Activated CD8-positive, alpha-beta T cell treated with anti-CD3 and anti-CD28 coated beads, Interleukin-2, amount 10 ng/mL, durations not matched to agents 7 days and 5 days (primary cell): ENCODE data around the gene EHD1. TPM values are rescaled to one million over a fixed set of nuclear protein-coding genes. Genes with fewer than 3 reads are reported as not detected.

Source experiments
- ATAC-seq: fragments of 150-1000 bp; cut with Tn5 transposase; one replicate; pipeline ENCODE4 v1.10.0; 2021; ENCODE audit warnings: moderate library complexity
- CTCF ChIA-PET: fragments of 350-600 bp; sonication (Branson Sonifier 250); formaldehyde crosslinking; loops from one replicate; lab custom pipeline; 2021; ENCODE audit warnings: antibody characterized with exemption; lab: Charles Lee
- POLR2A ChIA-PET: fragments of 350-600 bp; sonication (Branson Sonifier 250); formaldehyde crosslinking; loops from one replicate; lab custom pipeline; 2021; ENCODE audit warnings: antibody characterized with exemption; lab: Charles Lee
- DNase-seq: peaks from one replicate; pipeline ENCODE4 v3.0.0-alpha.2; 2020
- H3K27ac Mint-ChIP-seq: one replicate; pipeline ENCODE4 v1.8.0; 2021; ENCODE audit warnings: mild to moderate bottlenecking, mixed read lengths
- H3K27me3 Mint-ChIP-seq: one replicate; pipeline ENCODE4 v1.8.0; 2021; ENCODE audit warnings: low read depth, mixed read lengths
- H3K36me3 Mint-ChIP-seq: one replicate; pipeline ENCODE4 v1.8.0; 2021; ENCODE audit warnings: low read depth, mixed read lengths
- H3K4me1 Mint-ChIP-seq: one replicate; pipeline ENCODE4 v1.8.0; 2021; ENCODE audit warnings: low read depth, mixed read lengths
- H3K4me3 Mint-ChIP-seq: one replicate; pipeline ENCODE4 v1.8.0; 2021; ENCODE audit warnings: mild to moderate bottlenecking, mixed read lengths
- H3K9me3 Mint-ChIP-seq: one replicate; pipeline ENCODE4 v1.8.0; 2022; ENCODE audit warnings: mixed read lengths; ENCODE audit not compliant: insufficient read depth
- total RNA-seq, 2 experiments: library from RNA; stranded (reverse); gene quantifications; one replicate each; pipeline ENCODE4 v1.2.3, GENCODE V29; 2021

Gene EHD1
- total RNA-seq, 2 experiments from 2014 or later, result 145 to 150 TPM

- DNase-seq (no peak), ATAC-seq (no peak)
- no peaks in the 10 kb centered on the region for H3K27me3 Mint-ChIP-seq
- POLR2A ChIA-PET, result interaction anchor here (1.1 to 1.3 kb wide), 2 partner anchors 12 to 38 kb away, joined by 3 to 4 read pairs; no protein-coding TSS in a partner anchor
- CTCF ChIA-PET, result interaction anchor here (0.6 to 15.3 kb wide), 5 partner anchors 12 to 1983 kb away, joined by 3 to 491 read pairs (median 75); partner anchors contain the start of genes CDC42BPG and EHD1
- H3K9me3 Mint-ChIP-seq, result no peaks in the 10 kb centered on the region
- no peak overlapping the region for H3K4me3 Mint-ChIP-seq
- H3K27ac Mint-ChIP-seq, result no peak overlapping the region
- H3K36me3 Mint-ChIP-seq, result no peaks in the 10 kb centered on the region
- H3K4me1 Mint-ChIP-seq, result peaks cover 33% of the 10 kb centered on the region
Measured at GRCh38 chr11:64888729-64889511, 10.5 kb upstream of the EHD1 start.

- Mint-ChIP-seq H3K9me3 (no peaks in the 10 kb centered on the region), H3K36me3 (no peaks in the 10 kb centered on the region), H3K4me1 (peaks cover 38% of the 10 kb centered on the region), H3K4me3 (peak overlapping the region; percentile 52), H3K27me3 (no peaks in the 10 kb centered on the region), H3K27ac (peak overlapping the region; percentile 81)
- ATAC-seq, result no peak
- DNase-seq, result no peak
- CTCF ChIA-PET, result interaction anchor here (0.6 to 15.3 kb wide), 14 partner anchors 10 to 445 kb away, joined by 3 to 491 read pairs (median 4); partner anchors contain the start of genes ARL2, CDC42BPG, CDCA5 and DPF2
- POLR2A ChIA-PET, result interaction anchor here (0.6 to 2.1 kb wide), 8 partner anchors 9 to 40 kb away, joined by 3 to 11 read pairs (median 4); no protein-coding TSS in a partner anchor
Measured at GRCh38 chr11:64888406-64888728, 9.9 kb upstream of the EHD1 start.

- H3K27me3 Mint-ChIP-seq, result no peaks in the 10 kb centered on the region
- DNase-seq (peak; percentile 88), ATAC-seq (peak; percentile 91)
- H3K27ac Mint-ChIP-seq, result peak overlapping the region; percentile 81
- H3K9me3 Mint-ChIP-seq, result no peaks in the 10 kb centered on the region
- POLR2A ChIA-PET, result interaction anchor here (0.6 to 2.1 kb wide), 8 partner anchors 9 to 40 kb away, joined by 3 to 11 read pairs (median 4); no protein-coding TSS in a partner anchor
- no peaks in the 10 kb centered on the region for H3K36me3 Mint-ChIP-seq
- peak overlapping the region; percentile 52 for H3K4me3 Mint-ChIP-seq
- H3K4me1 Mint-ChIP-seq, result peaks cover 43% of the 10 kb centered on the region
- CTCF ChIA-PET, result interaction anchor here (0.6 to 15.3 kb wide), 14 partner anchors 10 to 446 kb away, joined by 3 to 491 read pairs (median 4); partner anchors contain the start of genes ARL2, CDC42BPG, CDCA5 and DPF2
Measured at GRCh38 chr11:64887757-64888405, 9.5 kb upstream of the EHD1 start.

- no peak overlapping the region for H3K27ac Mint-ChIP-seq
- H3K4me1 Mint-ChIP-seq, result peaks cover 46% of the 10 kb centered on the region
- no peaks in the 10 kb centered on the region for H3K27me3 Mint-ChIP-seq
- no peak for ATAC-seq
- H3K4me3 Mint-ChIP-seq, result no peak overlapping the region
- ChIA-PET CTCF (interaction anchor here (1.1 to 15.3 kb wide), 6 partner anchors 11 to 126 kb away, joined by 3 to 491 read pairs (median 42); partner anchors contain the start of genes ARL2, CDC42BPG and EHD1), POLR2A (interaction anchor here (1.1 to 2.1 kb wide), 5 partner anchors 8 to 39 kb away, joined by 3 to 11 read pairs (median 4); no protein-coding TSS in a partner anchor)
- no peak for DNase-seq
- H3K9me3 Mint-ChIP-seq, result no peaks in the 10 kb centered on the region
- H3K36me3 Mint-ChIP-seq, result no peaks in the 10 kb centered on the region
Measured at GRCh38 chr11:64887234-64887756, 8.9 kb upstream of the EHD1 start.

GRCh38 chr11:64885367-64886286, 7.2 kb upstream of the EHD1 start:
- Mint-ChIP-seq H3K27me3 (no peaks in the 10 kb centered on the region), H3K36me3 (no peaks in the 10 kb centered on the region), H3K27ac (peak overlapping the region; percentile 56), H3K9me3 (no peaks in the 10 kb centered on the region), H3K4me1 (peaks cover 58% of the 10 kb centered on the region), H3K4me3 (no peak overlapping the region)
- ChIA-PET POLR2A (interaction anchor here (0.6 to 14.9 kb wide), 3 partner anchors 13 to 232 kb away, joined by 3 to 469 read pairs (median 3); partner anchors contain the start of genes CDC42BPG and ZNHIT2), CTCF (interaction anchor here (0.7 to 15.0 kb wide), 9 partner anchors 8 to 44 kb away, joined by 3 to 306 read pairs (median 5); partner anchors contain the start of genes CDC42BPG and EHD1)
- ATAC-seq (peak; percentile 50), DNase-seq (peak; percentile 54)

- no peak overlapping the region for H3K4me3 Mint-ChIP-seq
- CTCF ChIA-PET, result interaction anchor here (11.6 to 15.0 kb wide), 3 partner anchors 7 to 34 kb away, joined by 127 to 306 read pairs (median 211); partner anchors contain the start of genes CDC42BPG and EHD1
- POLR2A ChIA-PET, result interaction anchor here (14.9 kb wide), 1 partner anchor 27 kb away, joined by 469 read pairs; the partner anchor contains the start of gene CDC42BPG
- DNase-seq, result no peak
- no peaks in the 10 kb centered on the region for H3K9me3 Mint-ChIP-seq
- peak overlapping the region; percentile 75 for H3K27ac Mint-ChIP-seq
- H3K36me3 Mint-ChIP-seq, result no peaks in the 10 kb centered on the region
- ATAC-seq, result no peak
- no peaks in the 10 kb centered on the region for H3K27me3 Mint-ChIP-seq
- peaks cover 74% of the 10 kb centered on the region for H3K4me1 Mint-ChIP-seq
Measured at GRCh38 chr11:64884019-64884418, 5.6 kb upstream of the EHD1 start.

GRCh38 chr11:64883575-64883974, 5.2 kb upstream of the EHD1 start:
- ChIA-PET CTCF (interaction anchor here (0.9 to 15.0 kb wide), 4 partner anchors 10 to 33 kb away, joined by 4 to 306 read pairs (median 109); partner anchors contain the start of gene CDC42BPG), POLR2A (interaction anchor here (14.9 kb wide), 1 partner anchor 26 kb away, joined by 469 read pairs; the partner anchor contains the start of gene CDC42BPG)
- peak overlapping the region; percentile 75 for H3K27ac Mint-ChIP-seq
- no peaks in the 10 kb centered on the region for H3K27me3 Mint-ChIP-seq
- no peak for DNase-seq
- peaks cover 76% of the 10 kb centered on the region for H3K4me1 Mint-ChIP-seq
- no peaks in the 10 kb centered on the region for H3K9me3 Mint-ChIP-seq
- H3K4me3 Mint-ChIP-seq, result no peak overlapping the region
- H3K36me3 Mint-ChIP-seq, result no peaks in the 10 kb centered on the region
- no peak for ATAC-seq

GRCh38 chr11:64882243-64882642, 3.8 kb upstream of the EHD1 start:
- ATAC-seq (no peak), DNase-seq (no peak)
- ChIA-PET CTCF (interaction anchor here (2.1 to 15.0 kb wide), 3 partner anchors 13 to 32 kb away, joined by 7 to 306 read pairs (median 211); partner anchors contain the start of gene CDC42BPG), POLR2A (interaction anchor here (14.9 kb wide), 1 partner anchor 25 kb away, joined by 469 read pairs; the partner anchor contains the start of gene CDC42BPG)
- Mint-ChIP-seq H3K27me3 (no peaks in the 10 kb centered on the region), H3K4me3 (no peak overlapping the region), H3K27ac (no peak overlapping the region), H3K9me3 (no peaks in the 10 kb centered on the region), H3K4me1 (peaks cover 65% of the 10 kb centered on the region), H3K36me3 (peaks cover 8% of the 10 kb centered on the region)

GRCh38 chr11:64881476-64881875, 3.1 kb upstream of the EHD1 start:
- ChIA-PET CTCF (interaction anchor here (2.1 to 15.0 kb wide), 4 partner anchors 8 to 31 kb away, joined by 7 to 306 read pairs (median 169); partner anchors contain the start of gene CDC42BPG), POLR2A (interaction anchor here (14.9 kb wide), 1 partner anchor 24 kb away, joined by 469 read pairs; the partner anchor contains the start of gene CDC42BPG)
- Mint-ChIP-seq H3K36me3 (peaks cover 16% of the 10 kb centered on the region), H3K27ac (peak overlapping the region; percentile 92), H3K9me3 (no peaks in the 10 kb centered on the region), H3K4me1 (peaks cover 64% of the 10 kb centered on the region), H3K27me3 (no peaks in the 10 kb centered on the region), H3K4me3 (peak overlapping the region; percentile 87)
- DNase-seq (no peak), ATAC-seq (no peak)
